RPMI7951 (cell line): ENCODE data around the gene CTNNA2. TPM values are rescaled to one million over a fixed set of nuclear protein-coding genes. Genes with fewer than 3 reads are reported as not detected.

Experiments used
- DNase-seq: peaks from one replicate; pipeline ENCODE4 v3.0.0-alpha.2; 2012; ENCODE audit warnings: low read depth
- total RNA-seq: library from RNA; depleted of rRNA; stranded (reverse); fragments of >200 nt; shearing (Covaris generic); gene quantifications from 2 replicates; pipeline ENCODE4 v1.2.3, GENCODE V29; 2014

Gene CTNNA2
- total RNA-seq, 1 experiment from 2014 or later: not detected

DNA sequence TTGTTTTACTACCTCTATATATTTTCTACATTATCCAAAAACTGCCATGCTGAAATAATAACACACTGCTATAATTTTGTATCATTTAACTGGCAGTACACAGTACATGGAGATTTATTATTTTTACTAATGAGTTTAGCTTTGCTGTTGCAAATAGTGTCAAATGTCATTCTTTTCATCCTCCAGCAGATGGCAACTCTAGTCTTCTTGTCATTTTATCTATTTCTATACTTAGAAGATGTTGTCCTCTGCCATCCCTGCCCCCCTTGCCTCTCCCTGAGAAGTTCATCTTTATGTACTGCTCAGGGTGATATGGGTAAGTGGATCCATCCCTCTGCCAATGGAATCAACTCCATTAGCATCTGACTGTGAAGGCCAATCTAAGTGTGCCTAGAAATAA lies 813.4 kb downstream of the CTNNA2 start:
- peak; percentile 5 for DNase-seq

DNA sequence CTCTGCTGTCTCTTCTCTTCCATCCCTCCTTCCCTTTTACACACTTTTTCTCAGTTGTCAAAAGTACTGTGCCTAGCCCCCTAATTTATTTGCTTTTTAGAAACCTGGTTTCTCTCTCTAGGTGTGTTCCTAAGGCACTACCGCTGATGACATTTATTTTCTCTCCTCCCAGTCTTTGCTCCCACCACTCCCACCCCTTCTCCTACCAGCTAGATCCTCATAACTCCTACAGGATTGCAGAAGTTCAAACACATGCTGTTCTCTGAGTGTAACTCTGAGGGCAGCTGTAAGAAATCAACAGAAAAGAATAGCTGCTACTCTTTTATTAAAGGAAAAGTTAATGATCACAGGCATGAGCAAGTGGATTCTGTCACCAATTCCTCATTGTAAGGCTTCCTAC lies 814.0 kb downstream of the CTNNA2 start:
- no peak for DNase-seq

DNA sequence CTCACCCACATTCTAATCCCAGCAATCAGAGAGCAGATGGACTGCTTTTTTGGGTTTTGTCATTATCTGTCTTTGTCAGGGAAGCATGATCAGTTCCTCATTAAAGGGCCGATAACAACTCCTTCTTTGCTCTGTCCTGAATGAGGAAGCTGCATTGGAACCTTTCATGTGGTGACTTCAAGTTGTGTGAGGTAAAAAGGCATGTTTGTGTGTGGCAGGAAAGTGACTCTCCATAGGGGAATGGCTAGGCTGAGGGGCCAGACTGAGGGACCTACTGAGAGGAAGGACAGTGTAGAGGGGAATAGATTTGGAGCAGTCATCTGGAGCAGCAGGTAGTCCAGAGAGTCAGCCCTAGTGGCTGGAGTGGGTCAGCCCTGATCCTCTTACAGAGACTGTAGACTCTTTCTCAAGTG lies 815.3 kb downstream of the CTNNA2 start:
- no peak for DNase-seq

DNA sequence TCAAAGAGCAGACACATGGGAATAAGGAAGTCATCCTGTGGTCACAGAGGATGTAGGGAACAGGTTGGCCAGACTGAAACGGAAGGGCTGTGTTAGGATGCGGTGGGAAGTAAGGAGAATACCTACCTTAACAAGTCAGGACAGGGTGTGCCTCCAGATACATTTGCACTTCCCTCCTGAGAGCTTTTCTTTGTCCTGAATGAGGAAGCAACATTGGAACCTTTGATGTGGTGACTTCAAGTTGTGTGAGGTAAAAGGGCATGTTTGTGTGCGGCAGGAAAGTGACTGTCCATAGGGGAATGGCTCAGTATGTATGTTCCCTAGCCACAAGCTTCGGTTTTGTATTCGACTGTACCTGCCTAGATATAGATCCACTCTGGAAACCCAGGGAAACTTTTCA lies 816.6 kb downstream of the CTNNA2 start:
- DNase-seq: no peak

DNA sequence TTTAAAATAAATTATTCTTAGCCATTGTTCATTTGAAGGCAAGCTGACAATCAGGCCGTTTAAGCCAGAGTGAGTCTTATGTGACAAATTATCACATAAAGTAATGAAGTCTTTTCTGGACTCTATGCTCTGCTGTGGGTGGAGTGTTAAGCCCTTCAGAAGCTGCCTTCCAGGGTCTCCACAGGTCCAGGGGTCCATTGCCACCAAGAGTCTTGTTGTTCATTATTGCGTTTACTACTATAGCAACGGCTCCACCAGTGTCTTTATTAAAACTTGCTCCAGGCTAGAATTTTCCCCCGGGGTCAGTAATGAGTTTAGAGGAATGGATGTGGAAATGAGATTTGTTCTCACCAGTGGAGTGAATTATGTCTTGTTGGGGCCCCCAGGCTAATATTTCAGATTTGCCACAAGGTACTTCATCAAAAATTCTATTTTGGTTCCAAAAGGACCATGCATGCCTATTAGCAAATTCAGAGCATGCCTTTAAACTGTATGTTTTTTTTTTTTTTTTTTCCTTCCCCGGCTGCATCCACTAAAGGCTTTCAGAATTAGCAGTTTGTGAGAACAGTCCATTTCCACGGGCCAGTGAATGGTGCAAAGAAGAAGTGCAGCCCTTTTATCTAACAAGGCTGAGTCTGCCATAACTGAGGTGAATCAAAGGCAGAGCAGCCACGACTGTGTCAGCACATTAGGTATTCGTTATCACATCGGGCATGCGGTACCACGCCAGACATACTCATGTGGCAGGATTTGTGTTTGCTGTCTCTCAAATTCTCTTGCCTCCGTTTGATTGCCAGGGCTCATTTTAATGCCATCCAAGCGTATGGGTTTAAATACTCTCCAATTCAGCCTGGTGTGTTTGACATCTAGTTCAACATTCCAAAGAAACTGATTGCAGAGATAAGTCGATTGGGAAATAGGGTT lies 817.9 kb downstream of the CTNNA2 start:
- no peak for DNase-seq

DNA sequence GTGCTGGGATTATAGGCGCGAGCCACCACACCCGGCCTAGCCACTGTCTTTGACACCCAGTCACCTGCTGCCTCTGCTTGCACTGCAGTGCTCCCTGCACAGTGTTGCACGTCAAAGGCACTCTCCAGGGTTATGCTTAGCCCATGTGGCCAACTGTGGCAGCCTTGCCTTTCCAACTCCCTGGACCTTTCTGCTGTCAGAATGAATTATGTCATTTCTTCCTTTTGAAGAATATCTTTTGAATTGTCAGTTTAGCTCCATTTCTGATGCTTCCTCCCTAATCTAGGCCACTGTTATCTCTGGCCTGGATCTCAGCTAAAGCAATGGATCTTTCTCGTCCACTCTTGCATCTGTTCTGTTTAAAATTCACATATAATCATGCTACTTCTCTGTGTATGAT lies 821.0 kb downstream of the CTNNA2 start:
- no peak for DNase-seq

DNA sequence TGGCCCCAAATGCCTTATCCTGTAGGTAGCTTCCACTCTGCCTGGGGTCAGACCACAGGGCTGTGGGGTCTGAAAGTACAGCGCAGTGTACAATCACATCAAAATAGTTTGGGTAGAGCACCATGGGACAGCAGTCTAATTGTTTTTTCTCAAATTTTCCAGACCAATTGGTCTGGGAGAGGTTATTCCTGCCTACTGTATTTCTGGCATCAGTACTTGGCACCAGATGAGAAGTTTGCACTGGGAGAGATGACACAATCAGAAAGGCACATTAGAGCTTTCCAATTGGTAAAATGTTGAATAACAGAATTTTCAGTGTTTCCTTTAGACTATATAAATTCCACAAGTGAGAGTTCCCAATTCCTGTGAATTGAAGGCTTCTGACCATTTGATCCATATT lies 822.6 kb downstream of the CTNNA2 start:
- no peak for DNase-seq

DNA sequence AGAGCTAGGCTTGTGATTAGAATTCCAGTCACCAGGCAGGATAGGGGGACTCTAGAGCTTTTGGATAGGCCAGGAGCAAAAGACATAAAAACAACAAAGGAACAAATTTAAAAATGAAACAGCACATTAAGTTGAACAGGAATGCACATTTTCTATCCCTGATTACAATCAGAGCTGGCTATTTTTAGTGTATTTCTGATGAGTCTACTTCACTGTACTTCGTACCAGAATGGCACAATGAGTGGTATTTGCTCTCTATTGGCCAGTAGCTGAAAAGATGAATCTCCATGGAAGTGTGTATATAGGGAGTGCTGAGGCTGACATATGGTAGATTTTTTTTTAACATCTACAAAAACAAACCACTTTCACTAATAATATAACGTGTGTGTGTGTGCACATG lies 825.9 kb downstream of the CTNNA2 start:
- DNase-seq: no peak

DNA sequence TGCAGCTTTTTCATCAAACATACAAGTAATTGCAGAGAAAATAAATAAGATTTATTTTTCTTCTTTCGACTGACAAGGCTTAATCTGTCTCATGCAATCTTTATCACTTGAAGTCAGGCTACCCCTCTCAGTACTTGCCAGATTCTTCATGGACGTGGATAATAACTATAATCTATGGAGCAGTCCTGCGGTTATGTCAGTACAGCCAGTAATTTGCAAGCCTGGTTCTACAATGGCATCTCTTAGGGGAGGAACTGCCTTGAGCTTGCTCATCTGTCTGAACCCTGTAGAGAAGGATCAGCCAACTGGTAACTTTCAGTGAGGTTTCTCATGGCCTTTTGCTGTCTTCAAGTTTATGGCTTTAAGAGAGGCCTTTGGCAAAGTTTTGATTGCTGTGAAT lies 827.2 kb downstream of the CTNNA2 start:
- no peak for DNase-seq

DNA sequence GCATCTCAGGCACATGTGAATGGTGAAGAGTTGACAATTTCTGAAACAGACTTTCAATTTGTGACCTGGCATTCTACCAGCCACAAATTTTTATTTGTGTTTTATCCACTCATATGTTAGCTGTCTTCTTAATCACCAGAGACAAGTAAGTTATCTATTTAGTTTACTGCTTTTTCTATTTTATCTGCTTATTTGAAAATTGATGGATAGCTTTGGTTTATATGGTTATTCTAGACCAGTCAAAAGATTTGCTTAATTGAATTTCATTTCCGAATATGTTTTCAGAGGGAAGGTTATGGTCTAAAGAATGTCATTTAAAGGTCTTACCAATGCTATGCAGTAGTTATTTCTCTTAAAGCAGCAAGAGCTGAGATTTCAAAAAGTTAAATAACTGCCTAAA lies 835.2 kb downstream of the CTNNA2 start:
- DNase-seq: no peak

DNA sequence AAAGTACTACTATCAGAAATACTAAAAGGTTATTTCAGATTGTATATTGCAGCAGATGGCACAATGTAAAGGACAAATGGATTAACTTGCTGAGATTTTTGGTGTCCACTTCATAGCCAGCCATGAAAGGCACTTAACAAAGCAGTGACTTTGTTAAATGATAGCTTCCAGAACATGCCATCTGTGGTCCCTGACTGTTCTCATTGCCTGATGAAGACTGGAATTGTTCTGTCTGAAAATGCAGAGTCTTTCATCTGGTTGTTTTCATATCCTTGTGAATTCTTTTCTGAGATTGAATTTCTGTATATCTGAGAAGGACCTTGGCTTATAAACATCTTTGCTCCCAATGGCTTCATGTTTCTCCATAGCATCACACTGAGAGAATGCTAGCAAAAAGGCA lies 836.1 kb downstream of the CTNNA2 start:
- no peak for DNase-seq

DNA sequence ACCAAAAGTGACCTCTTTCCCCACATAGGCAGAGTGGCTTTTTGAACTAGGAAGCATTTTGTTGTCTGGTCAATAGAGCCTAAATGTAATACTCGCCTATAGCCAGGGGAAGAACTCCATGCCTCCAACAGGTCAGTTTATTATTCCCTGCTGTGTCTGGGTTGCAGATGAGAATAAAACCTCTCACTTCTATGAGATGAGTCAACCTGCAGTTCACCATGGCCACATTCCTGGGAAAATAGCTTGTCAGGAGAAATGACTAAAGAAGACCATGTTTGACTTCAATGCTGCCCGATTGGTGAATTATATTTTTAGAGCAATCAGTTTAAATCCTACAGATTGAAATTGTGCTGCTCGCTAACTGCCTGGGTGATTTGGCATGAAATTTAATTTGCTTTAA lies 838.4 kb downstream of the CTNNA2 start:
- DNase-seq: no peak

DNA sequence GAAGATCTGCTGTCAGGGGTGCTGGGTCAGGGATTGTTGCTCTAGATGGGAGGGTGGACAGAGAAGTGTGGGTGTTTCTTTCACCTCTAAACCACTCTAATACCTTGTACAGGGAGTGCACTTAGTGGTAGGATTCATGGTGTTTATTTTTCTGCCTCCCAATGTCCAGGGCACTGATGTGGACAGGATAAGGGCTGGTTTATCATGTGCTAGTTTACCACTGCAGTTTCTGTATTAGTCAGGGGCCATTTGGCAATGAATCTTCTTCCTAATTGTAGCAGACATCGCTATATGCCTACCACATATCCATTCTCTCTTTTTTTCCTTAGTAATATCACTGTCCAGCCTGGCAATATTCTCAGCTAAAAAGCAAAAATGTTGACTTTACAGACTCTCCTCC lies 842.0 kb downstream of the CTNNA2 start:
- DNase-seq: no peak

DNA sequence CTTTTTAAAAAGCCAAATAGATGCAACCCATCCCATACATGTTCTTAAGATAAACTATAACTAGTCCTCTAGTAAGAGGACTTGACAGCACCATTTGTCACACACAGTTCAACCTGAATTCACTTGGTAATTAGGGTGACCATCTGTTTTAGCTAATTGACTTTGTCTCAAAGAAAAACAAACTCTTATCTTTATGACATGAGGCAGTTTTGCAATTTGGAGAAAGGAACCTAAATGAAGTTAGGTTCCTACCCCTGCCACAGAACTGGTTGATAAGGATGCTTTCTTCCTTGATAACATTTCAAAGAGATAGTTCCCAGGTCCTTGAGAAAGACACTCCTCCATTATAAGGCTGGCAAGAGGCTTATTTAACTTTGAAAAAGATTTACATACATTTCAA lies 849.1 kb downstream of the CTNNA2 start:
- no peak for DNase-seq

DNA sequence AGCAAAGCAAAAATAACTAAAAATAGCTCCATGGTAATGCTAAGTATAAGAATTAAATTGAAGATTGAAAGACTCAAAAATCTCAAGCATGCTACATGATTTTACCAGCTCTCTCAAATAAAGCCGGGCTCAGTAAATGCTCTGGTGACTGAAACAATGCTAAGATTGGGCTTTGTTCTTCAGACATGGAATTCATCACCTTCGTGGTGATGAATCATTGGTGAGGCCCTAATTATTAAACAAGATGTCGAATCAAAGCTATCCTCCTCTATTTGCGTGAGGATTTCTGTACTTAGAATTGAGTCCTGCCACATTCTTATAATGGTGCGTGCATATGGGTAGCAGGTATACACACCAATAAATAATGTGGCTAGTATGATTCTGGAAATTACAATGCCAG lies 850.5 kb downstream of the CTNNA2 start:
- DNase-seq: no peak

DNA sequence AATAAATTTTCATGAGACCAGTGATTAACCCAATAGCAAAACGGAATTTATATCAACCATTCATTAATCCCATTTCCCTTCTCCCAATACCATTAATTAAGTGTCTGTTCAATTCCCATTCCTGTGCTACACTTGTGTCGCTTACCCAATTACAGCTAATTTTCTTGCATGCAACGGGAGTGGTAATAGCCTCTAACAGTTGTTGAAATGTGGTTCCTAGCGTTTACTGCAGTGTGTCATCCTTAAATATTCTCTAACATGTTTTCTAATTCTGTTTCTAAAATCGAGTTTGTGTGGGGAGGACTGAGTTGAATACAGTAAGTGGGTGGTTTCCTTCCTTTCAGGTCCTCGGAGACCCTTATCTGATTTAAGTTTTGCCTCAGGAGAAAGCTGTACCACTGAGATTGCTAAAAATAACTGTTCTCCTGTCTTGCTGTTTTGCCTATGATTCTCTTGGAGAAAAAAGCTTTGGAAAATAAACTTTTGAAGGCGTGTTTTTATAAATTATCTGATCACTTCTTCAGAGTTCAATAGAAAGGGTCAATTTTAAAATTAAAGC lies 851.0 kb downstream of the CTNNA2 start:
- no peak for DNase-seq

DNA sequence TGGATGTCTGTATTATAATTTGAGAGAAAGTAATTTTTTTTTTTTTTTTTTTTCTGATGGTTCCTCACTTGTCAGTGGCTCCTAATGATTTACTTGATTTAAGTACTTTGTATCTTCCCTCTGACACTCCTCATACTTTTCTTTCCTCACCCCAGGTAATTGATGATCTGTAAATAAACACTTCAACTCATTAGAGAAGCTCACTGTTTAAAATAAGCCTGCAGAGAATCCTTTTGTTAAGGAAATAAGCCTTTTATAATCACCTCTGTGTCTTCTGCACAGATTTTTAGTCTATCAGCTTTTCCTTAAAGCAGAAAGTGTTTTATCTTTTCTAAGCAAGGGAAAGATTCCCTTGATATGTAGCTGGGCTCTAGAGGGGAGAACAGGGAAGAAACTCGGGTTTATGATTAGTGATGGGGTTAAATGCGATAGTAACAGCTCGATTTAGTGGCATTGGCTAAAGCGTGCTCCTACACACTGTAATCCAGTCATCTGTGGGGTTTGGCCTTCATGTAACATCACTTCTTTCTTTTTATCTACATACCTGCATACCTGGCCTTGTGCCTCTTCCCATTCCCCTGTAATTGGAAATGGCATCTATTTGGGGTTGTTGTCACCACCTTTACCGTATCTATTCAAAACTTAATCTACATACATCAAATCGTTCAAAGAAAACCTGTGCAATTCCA lies 851.8 kb downstream of the CTNNA2 start:
- DNase-seq: no peak

DNA sequence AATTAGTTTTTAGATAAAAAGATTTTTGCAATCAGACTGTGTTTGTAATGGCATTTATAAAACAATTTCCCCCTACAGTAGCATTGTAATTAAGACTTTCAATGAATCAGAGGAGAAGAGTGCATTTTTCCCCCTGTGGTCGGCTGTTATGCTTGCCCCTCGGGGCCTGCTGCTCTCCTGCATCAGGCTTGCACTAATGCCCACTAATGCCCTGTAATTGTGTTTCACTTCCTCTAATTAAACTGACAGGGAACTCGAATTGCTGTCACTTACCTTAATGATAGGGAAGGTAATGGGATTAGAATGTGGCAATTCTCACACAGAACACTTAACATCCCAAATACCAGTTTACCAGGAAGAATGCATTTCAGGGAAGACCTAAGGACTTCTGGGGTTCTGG lies 852.9 kb downstream of the CTNNA2 start:
- DNase-seq: no peak

DNA sequence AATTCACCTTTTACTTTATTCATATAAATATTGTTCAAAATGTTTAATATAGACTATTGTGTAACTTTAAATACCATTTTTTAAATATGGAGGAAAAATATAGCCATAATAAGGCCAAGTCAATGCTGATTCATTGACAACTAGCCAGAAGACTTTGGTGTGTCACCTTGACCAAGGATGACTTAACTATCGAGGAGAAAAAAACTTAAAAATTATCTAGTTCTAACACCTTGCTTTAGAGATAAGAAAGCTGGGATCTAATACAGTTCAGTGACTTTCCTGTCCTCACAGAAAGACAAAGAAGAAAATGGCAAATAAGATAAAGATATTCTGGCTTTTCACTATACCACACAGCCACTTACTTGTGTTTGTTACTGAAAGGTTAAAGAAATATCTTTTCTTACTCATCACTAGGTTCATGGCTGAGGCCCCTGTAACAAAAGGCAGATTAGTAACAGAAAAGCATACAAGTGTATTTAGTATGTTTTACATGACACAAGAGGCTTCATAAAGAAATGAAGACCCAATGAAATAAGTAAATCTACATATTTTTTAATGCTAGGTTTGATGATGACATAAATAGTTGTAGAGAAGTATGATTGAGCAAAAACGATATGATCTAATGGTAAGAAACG lies 857.6 kb downstream of the CTNNA2 start:
- no peak for DNase-seq

DNA sequence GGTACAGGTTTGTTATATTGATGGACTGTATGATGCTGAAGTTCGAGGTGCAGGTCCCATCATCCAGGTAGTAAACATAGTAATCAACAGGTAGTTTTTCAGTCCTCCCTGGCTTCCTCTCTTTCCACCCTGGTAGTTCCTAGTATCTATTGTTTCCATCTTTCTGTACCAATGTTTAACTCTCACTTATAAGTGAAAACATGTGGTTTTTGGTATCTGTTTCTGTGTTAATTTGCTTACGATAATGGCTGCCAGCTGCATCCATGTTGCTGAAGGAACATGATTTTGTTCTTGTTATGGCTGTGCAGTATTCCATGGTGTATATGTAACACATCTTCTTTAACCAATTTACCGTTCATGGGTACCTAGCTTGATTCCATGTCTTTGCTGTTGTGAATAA lies 861.3 kb downstream of the CTNNA2 start:
- DNase-seq: no peak

DNA sequence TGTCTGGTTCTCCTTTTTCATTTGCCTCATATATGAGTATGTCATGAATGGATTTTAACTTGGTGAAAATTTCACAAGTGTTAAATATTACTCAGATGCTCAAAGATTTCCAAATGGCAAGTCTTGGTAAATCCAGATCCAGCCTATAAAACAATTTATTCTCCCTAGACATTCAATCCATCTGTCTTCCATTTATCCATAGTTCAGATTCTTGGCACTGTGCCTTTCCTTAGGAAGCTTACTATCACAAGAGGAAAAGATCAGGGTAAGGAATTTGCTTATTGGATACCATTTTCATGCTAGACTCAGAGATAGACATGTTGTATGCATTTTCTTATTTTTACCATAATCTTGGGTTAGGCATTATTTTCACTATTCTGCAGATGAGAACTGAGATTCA lies 864.2 kb downstream of the CTNNA2 start:
- DNase-seq: no peak

DNA sequence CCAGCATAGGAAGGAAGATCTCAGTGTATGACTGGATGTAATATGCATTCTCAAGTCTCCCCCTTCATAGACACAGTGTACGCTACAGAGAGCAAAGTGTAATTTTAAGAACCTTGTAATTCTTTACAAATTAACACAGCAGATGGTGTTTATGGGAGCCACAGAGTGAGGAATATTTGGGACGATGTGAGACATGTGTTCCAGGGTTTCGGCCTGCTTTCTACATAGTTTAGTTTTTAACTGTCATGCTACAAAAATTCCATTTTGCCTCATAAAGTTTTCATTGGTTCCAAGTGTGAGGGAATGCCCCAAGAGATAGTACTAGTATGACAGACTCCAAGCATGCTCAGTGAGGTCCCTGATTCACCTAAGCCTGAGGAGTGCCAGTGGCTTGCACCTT lies 867.9 kb downstream of the CTNNA2 start:
- no peak for DNase-seq

DNA sequence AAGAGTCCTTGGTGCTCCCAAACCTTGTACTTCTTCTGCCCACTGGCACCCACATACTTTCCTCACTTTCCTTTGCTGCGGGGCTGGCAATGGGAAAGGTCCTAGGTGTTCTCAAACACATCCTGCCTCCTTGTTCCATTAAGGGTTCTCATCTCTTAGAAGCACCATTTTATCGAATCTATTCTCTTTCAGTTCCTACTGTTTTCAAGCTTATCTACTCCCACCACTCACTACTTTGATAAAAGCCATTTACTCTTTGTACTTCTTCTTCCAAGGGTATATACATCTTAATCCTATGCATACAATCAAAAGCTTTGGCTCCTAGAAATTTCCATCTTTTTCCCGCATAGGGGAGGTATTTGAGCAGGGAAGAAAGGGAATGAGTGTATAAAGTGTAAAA lies 868.8 kb downstream of the CTNNA2 start:
- DNase-seq: no peak
